NCI-H2196 (cell line): ENCODE data around the gene ZBTB21.
"Not testable (repeated sequence)": the region's sequence is repeated elsewhere in the genome, so short reads cannot be mapped to it uniquely, and the experiment has no call there.

Source experiments
- DNase-seq: peaks from one replicate; lab custom pipeline; 2025; ENCODE audit not compliant: unreplicated experiment; lab: John Stamatoyannopoulos, UW

The ZBTB21 gene

GRCh38 chr21:41970751-41971653 lies 39.2 kb downstream of the ZBTB21 start:
- no peak for DNase-seq

GRCh38 chr21:41970106-41970391 lies 40.1 kb downstream of the ZBTB21 start:
- no peak for DNase-seq

- no peak for DNase-seq
Observed at GRCh38 chr21:41967708-41968107, 42.5 kb downstream of the ZBTB21 start.

DNA sequence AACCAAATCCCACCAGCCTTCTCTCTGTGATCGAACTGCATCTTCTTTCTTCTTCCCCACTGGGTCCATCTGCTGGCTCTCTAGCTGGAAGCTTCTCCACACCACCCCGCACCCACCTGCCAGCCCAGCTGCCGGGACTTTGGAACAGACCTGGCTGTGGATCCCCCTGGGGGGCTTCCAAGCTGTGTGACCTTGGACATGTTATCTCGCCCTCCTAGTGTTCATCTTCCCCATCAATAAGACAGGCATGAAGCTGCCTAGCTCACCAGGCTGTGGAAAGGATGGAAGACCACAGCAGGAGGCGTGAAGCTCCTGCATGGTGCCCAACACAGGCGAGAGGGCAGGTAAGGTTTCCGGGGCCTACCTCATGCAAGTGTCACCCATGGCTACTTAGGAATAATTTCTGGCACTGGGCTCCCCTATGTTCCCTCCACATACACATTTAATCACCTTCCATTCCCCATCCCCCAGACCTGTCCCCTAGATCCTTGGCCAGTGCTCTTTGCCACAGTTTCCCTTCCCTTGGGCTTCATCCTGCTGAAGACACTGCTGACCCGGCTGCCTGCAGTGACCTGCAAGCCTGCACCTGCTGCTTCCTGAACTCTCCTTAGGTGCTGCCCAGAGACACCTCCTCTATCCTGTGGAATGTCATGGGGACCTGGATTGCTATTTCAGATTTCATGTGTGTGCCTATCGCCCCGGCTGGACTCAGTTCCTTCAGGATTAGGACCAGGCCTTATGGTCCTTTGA lies 43.1 kb downstream of the ZBTB21 start:
- DNase-seq = no peak

DNA sequence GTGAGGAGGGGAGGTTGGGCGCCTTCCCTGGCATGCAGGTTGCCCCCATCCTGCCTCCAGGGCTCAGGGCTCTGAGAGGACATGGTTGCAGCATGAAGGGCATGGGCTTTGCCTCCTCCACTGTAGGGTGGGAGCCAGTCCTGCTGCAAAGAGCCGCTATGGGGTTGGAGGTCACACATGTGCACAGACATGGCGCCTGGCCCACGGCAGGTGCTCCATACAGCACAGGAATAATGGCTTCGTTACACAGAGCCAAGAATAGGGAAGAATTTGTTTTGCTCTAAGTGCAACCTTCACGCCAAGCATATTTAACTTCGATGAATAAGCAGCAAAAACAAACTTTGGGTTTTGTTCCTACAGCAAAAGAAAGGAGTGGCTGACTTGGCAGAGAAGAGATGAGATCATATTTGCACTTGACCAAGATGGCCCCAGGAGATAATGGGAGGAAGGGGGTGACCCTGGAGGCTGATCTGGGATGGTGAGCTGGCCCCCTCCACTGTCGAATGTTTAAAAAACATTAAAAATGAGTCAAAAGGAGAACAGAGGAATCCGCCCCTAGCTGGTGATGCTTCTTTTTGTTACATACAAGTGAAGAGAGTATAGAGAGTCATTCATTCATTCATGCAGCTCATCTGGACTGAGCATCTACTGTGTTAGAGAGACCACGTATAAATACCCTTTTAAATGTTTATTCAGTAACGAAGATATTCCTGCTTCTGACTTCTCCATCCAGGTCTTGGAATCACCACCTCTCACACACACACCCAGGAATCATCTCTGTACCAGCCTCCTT lies 43.9 kb downstream of the ZBTB21 start:
- no peak for DNase-seq

DNA sequence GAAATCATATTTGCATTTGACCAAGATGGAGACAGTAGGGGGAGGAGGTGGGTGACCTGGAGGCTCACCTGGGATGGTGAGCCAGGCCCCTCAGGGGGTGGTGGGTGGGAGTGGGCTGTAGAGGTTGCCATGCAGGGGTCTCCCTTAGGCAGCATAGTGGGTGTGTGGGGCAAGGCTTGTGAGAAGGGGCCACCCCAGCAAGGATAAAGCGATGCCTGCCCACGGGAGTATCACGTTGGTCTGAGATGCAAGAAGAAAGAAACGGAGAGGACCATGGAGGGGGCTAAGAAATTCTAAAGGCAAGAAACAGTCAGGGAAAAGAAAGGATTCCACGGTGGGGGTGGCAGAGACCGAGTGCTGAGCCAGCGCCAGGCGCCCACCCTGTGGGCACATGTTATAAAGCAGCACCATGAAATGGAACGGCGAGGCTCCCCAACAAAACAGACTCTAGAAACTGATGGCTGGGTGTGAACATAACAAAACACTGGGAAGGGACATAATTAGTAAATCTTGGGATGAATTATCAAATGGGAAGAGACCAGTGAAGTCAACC lies 44.6 kb downstream of the ZBTB21 start:
- DNase-seq = no peak

DNA sequence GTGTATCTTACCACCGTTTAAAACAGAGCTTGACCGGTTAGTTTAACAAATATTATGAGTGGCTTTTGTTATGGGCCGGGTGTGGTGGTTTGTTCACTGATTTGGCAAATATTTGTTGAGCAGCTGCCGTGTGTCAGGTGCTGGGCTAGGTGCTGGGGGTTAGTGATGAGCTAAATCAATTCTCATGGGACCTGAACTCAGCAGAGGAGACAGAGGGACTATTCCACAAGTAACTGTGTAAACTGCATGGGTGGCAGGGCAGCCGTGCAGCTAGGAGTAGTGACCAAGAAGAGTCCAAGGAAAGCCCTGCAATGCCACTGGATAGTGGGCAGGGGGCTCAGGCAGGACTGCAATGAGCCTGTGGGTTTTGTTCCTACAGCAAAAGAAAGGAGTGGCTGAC lies 45.1 kb downstream of the ZBTB21 start:
- no peak for DNase-seq

- no peak for DNase-seq
Observed at GRCh38 chr21:41964171-41964570, 46.0 kb downstream of the ZBTB21 start.

GRCh38 chr21:41962425-41962966 lies 47.7 kb downstream of the ZBTB21 start:
- no peak for DNase-seq

DNA sequence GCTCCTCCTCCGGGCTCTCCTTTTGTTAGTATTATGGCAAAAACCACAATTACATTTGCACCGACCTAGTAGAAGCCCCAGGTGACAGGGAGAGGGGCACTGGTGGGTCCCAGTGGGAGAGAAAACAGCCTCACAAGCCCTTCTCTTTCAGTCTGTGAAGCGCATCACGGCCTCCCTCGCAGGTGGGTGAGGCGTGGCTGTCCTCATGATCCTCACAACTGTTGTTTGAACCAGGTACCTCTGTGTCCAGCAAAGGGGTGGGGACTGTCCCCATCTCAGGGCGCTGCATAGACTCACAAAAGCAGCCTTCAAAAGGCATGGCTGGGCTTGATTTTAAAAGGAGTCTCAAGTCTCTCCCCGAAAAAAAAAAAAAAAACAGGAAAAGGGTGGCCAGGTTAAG lies 48.4 kb downstream of the ZBTB21 start:
- DNase-seq = no peak

- no peak for DNase-seq
Observed at GRCh38 chr21:41961282-41961701, 48.9 kb downstream of the ZBTB21 start.

- no peak for DNase-seq
Observed at GRCh38 chr21:41960386-41960785, 49.8 kb downstream of the ZBTB21 start.

DNA sequence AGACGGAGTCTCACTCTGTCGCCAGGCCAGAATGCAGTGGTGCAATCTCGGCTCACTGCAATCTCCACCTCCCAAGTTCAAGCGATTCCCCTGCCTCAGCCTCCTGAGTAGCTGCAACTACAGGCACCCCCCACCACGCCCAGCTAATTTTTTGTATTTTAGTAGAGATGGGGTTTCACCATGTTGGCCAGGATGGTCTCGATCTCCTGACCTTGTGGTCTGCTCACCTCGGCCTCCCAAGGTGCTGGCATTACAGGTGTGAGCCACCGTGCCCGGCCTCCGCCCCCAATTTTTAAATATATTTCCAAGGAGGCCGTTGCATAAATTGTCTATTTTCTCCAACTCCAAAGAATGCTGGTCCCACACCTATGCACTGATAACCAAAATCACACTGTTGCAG lies 50.5 kb downstream of the ZBTB21 start:
- DNase-seq = not testable (repeated sequence)

GRCh38 chr21:41958886-41959563 lies 51.1 kb downstream of the ZBTB21 start:
- no peak for DNase-seq

DNA sequence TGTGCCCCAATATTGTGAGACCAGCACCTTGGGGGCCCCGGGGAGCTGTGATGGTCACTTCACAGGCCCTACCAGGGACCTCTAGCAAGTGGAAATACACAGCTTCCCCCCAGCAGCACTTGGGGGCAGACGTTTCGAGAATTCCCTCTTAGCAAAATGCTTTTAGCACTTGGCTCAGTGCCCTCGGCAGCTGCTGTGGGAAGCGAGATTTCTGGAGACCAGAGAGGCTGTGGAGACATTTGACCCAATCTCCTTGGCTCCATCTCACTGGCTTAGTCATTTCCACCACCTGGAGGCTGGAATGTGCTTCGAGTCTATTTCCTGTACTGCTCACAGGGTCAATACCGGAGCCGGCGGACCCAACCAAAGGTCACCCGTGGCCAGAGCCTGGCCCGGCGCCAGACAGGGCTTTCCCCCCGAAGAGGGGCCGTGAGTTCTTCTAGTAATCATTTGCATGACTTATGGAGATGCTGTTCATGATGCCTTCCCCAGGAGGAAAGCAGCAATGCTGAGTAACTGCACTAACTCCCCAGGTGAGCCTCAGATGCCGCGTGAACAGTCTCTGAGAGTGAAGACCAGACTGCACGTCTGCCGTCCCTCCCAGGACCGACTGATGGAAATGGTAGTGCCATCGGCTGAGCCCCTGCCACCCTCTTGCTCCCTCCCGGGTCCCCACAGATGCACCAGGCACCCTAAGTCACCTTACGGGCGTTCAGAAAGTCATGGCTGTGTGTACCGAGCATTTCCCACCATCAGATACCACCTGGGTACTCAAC lies 52.0 kb downstream of the ZBTB21 start:
- peak; percentile 30 for DNase-seq

DNA sequence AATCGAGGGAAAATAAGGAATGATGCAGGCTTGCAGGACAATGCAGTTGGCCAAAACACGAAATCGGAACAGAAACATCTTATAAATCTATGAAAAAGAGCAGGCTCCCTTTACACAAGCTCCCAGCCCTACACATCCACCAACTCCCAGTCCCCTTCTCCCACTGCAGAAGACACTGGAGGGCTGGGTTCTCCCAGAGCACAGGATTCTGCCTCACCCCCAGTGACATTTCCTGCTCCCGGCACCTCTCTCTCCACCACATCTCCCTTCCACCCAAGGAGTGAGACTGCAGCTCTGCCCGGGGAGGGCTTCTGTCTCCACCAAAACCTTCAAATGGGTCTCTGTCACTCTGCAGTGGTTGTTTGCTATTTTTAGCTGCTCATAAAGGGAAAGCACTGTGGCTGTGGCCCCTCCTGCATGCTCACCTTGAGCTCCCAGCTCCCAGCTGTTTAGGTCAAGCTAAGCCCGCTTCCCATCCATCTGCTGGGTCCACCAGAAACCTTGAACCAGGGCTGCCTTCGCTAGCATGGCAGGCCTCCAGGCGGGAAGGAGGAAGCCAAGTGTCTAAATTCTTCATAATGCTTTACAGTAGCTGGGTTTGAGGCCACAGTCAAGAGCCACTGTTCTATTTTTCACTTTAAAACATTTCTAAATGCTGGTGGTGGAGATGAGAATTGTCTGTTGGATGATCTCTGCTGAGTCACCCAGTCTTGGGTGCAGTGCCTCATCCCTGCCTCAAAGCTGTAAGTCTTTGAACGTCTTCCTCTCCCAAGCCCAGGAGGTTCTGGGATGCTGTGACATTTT lies 53.0 kb downstream of the ZBTB21 start:
- DNase-seq = no peak

DNA sequence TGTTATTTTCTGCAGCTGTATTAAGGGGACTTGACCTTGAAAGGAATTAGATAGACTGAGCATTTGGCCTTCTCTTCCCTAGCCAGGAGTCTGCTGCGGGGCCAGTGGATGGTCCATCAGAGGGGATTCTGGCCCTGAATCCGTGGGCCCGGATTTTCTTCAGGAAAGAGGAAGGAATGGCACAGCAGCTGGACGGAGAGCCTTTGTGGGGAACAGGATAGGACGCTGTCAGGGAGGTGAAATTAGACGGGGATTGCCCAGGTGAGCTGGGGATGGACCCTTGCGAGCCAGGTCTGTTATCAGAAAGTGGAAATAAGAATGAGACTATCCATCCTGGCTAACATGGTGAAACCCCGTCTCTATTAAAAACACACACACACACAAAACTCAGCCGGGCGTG lies 54.6 kb downstream of the ZBTB21 start:
- no peak for DNase-seq

- DNase-seq = no peak
Observed at GRCh38 chr21:41954654-41955499, 55.3 kb downstream of the ZBTB21 start.
